SU-DHL-6 (cell line): ENCODE measurements around the gene CLSTN2.

Experiments used
- H2AFZ ChIP-seq: fragments of 200-600 bp; sonication (generic); 2 replicates; pipeline ENCODE4 v1.6.1; 2014; ENCODE audit warnings: low read depth, mild to moderate bottlenecking, moderate library complexity, mixed read lengths, antibody characterized with exemption, low read length; ENCODE audit not compliant: severe bottlenecking
- H3F3A ChIP-seq: fragments of 200-600 bp; shearing (Covaris generic); 2 replicates; pipeline ENCODE4 v1.6.0; 2016; ENCODE audit warnings: antibody characterized with exemption, mild to moderate bottlenecking; ENCODE audit not compliant: insufficient read depth
- H3K27ac ChIP-seq: fragments of 200-600 bp; sonication (generic); 2 replicates; pipeline ENCODE4 v1.5.1; 2016; ENCODE audit warnings: low read depth, mild to moderate bottlenecking, low read length, moderate library complexity, mixed read lengths
- H3K27me3 ChIP-seq: fragments of 200-600 bp; sonication (generic), shearing (Covaris generic); 2 replicates; pipeline ENCODE4 v1.6.0; 2014; ENCODE audit warnings: mild to moderate bottlenecking, low read length
- H3K36me3 ChIP-seq: fragments of 200-600 bp; sonication (generic); 2 replicates; pipeline ENCODE4 v1.6.1; 2014; ENCODE audit warnings: mild to moderate bottlenecking, low read length, mixed read lengths
- H3K4me2 ChIP-seq: fragments of 300-600, 200-600 bp; shearing (Covaris generic), sonication (generic); 2 replicates; pipeline ENCODE4 v1.6.0; 2014; ENCODE audit warnings: low read length, low read depth, mild to moderate bottlenecking; ENCODE audit not compliant: poor library complexity, severe bottlenecking
- H3K4me3 ChIP-seq: fragments of 200-600 bp; sonication (generic); 2 replicates; pipeline ENCODE4 v1.5.1; 2014; ENCODE audit warnings: antibody characterized with exemption, low read length, mild to moderate bottlenecking, mixed read lengths; ENCODE audit not compliant: insufficient read depth, poor library complexity, severe bottlenecking
- H3K79me2 ChIP-seq: fragments of 200-600 bp; sonication (generic); 2 replicates; pipeline ENCODE4 v1.6.1; 2014; ENCODE audit warnings: mild to moderate bottlenecking, low read length, moderate library complexity; ENCODE audit not compliant: insufficient read depth
- H3K9ac ChIP-seq: fragments of 200-600 bp; sonication (generic); 2 replicates; pipeline ENCODE4 v1.7.0; 2014; ENCODE audit warnings: mild to moderate bottlenecking, low read length
- H3K9me2 ChIP-seq: fragments of 200-600 bp; sonication (generic); replicated peaks from 2 replicates; pipeline ENCODE4 v1.6.1; 2014; ENCODE audit warnings: low read length; ENCODE audit not compliant: insufficient read depth
- H3K9me3 ChIP-seq: fragments of 200-600 bp; sonication (generic); 2 replicates; pipeline ENCODE4 v1.6.1; 2014; ENCODE audit warnings: low read length, mixed read lengths; ENCODE audit not compliant: insufficient read depth
- H4K20me1 ChIP-seq: fragments of 200-600 bp; sonication (generic); 2 replicates; pipeline ENCODE4 v1.6.1; 2014; ENCODE audit warnings: low read depth, mild to moderate bottlenecking, antibody characterized with exemption, low read length, moderate library complexity, mixed read lengths
- EZH2phosphoT487 ChIP-seq: fragments of 200-600 bp; sonication (generic), shearing (Covaris generic); conservative IDR thresholded peaks from 2 replicates; pipeline ENCODE4 v1.6.1; 2018; ENCODE audit warnings: mild to moderate bottlenecking, antibody characterized with exemption, low read length, moderate library complexity, mixed read lengths
- TF ChIP-seq, protein P1 (sequence below): fragments of 200-600 bp; sonication (generic); IDR thresholded peaks from one replicate; pipeline ENCODE4 v1.5.1; 2017; ENCODE audit warnings: antibody characterized with exemption, mild to moderate bottlenecking, low read length, moderate library complexity; ENCODE audit not compliant: insufficient read depth, poor library complexity, severe bottlenecking

Gene CLSTN2

GRCh38 chr3:140472306-140473020 is 537.5 kb downstream of the CLSTN2 start:
- H3K27ac ChIP-seq: no peak overlapping the region
- no peaks in the 10 kb centered on the region for H3K79me2 ChIP-seq
- H3F3A ChIP-seq: no peaks in the 10 kb centered on the region
- H2AFZ ChIP-seq: no peak overlapping the region
- H4K20me1 ChIP-seq: no peaks in the 10 kb centered on the region
- no peaks in the 10 kb centered on the region for H3K36me3 ChIP-seq
- H3K9ac ChIP-seq: no peak overlapping the region
- no peak overlapping the region for H3K4me3 ChIP-seq
- no peak overlapping the region for H3K4me2 ChIP-seq
- H3K27me3 ChIP-seq: no peaks in the 10 kb centered on the region
- no peaks in the 10 kb centered on the region for H3K9me3 ChIP-seq
- TF ChIP-seq EZH2phosphoT487: no peak
- TF ChIP-seq, protein P1, sequence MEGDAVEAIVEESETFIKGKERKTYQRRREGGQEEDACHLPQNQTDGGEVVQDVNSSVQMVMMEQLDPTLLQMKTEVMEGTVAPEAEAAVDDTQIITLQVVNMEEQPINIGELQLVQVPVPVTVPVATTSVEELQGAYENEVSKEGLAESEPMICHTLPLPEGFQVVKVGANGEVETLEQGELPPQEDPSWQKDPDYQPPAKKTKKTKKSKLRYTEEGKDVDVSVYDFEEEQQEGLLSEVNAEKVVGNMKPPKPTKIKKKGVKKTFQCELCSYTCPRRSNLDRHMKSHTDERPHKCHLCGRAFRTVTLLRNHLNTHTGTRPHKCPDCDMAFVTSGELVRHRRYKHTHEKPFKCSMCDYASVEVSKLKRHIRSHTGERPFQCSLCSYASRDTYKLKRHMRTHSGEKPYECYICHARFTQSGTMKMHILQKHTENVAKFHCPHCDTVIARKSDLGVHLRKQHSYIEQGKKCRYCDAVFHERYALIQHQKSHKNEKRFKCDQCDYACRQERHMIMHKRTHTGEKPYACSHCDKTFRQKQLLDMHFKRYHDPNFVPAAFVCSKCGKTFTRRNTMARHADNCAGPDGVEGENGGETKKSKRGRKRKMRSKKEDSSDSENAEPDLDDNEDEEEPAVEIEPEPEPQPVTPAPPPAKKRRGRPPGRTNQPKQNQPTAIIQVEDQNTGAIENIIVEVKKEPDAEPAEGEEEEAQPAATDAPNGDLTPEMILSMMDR: no peak
- H3K9me2 ChIP-seq: no peaks in the 10 kb centered on the region

DNA sequence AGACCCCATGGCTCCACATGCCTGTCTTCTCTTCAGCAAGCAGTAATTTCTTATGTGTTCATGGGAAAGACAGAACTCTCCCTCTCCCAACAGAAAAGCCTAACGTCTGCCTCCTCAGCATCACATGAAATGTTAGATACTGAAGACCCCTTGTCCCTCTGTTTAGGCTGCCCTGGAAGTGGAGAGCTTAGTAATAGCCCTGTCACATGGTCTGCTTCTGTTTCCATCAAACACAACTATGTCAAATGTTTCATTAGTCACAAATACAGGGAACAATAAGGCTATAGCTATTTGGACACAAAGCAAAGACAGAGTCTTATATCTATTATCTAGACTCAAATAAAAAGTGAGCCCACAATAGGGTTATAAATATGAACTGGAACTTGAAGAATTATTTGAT is 552.6 kb downstream of the CLSTN2 start:
- no peaks in the 10 kb centered on the region for H3K27me3 ChIP-seq
- no peak overlapping the region for H3K4me2 ChIP-seq
- no peak overlapping the region for H3K4me3 ChIP-seq
- no peaks in the 10 kb centered on the region for H4K20me1 ChIP-seq
- H3K36me3 ChIP-seq: no peaks in the 10 kb centered on the region
- no peaks in the 10 kb centered on the region for H3K9me2 ChIP-seq
- TF ChIP-seq EZH2phosphoT487: no peak
- TF ChIP-seq, protein P1: no peak
- no peaks in the 10 kb centered on the region for H3K79me2 ChIP-seq
- H3K9ac ChIP-seq: no peak overlapping the region
- no peaks in the 10 kb centered on the region for H3K9me3 ChIP-seq
- no peaks in the 10 kb centered on the region for H3F3A ChIP-seq
- no peak overlapping the region for H2AFZ ChIP-seq
- H3K27ac ChIP-seq: no peak overlapping the region

DNA sequence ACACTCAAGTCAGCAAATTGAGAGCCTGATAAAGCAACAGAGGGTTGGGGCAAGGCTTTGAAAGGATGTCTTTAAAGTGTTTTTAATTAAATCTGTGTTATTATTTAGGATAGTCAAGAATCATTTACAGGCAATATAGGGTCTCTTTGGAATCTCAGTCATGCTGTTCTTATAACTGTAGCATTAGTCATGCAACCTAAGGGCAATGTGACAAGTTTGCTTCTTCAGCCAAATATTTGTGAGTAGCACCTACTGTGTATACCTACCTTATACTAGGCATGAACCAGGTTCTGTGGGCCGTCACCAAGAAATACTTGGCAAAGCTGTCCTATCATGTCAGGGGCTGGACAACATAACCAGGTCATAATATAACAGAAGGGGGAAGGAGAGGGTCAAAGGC is 558.3 kb downstream of the CLSTN2 start:
- H3F3A ChIP-seq: no peaks in the 10 kb centered on the region
- no peaks in the 10 kb centered on the region for H4K20me1 ChIP-seq
- H3K4me2 ChIP-seq: no peak overlapping the region
- TF ChIP-seq, protein P1: no peak
- TF ChIP-seq EZH2phosphoT487: no peak
- H3K79me2 ChIP-seq: no peaks in the 10 kb centered on the region
- no peaks in the 10 kb centered on the region for H3K27me3 ChIP-seq
- H3K36me3 ChIP-seq: no peaks in the 10 kb centered on the region
- H3K9me3 ChIP-seq: no peaks in the 10 kb centered on the region
- no peaks in the 10 kb centered on the region for H3K9me2 ChIP-seq
- H3K27ac ChIP-seq: no peak overlapping the region
- H2AFZ ChIP-seq: no peak overlapping the region
- no peak overlapping the region for H3K9ac ChIP-seq
- H3K4me3 ChIP-seq: no peak overlapping the region
